SK-N-MC (cell line): Measurements from ENCODE around the gene SHB.

ENCODE experiments used
- DNase-seq: peaks from one replicate; pipeline ENCODE4 v3.0.0-alpha.2; 2011; ENCODE audit warnings: low read depth, low spot score
- H3K27ac ChIP-seq: fragments of 200-600 bp; sonication (generic); 2 replicates; pipeline ENCODE4 v1.5.1; 2016; ENCODE audit warnings: mixed run types
- H3K36me3 ChIP-seq: fragments of 200-600 bp; sonication (generic); 2 replicates; pipeline ENCODE4 v1.6.1; 2017; ENCODE audit warnings: antibody characterized with exemption, low read length, mixed read lengths; ENCODE audit not compliant: insufficient read depth
- H3K4me3 ChIP-seq: fragments of 200-600 bp; sonication (generic); 2 replicates; pipeline ENCODE4 v1.5.1; 2016
- H3K9ac ChIP-seq: fragments of 200-600 bp; sonication (generic); 2 replicates; pipeline ENCODE4 v1.8.0; 2017; ENCODE audit warnings: mixed run types, mixed read lengths; ENCODE audit not compliant: insufficient read length
- H3K9me3 ChIP-seq: fragments of 200-600 bp; sonication (generic); 2 replicates; pipeline ENCODE4 v1.6.1; 2017; ENCODE audit warnings: low read depth, mild to moderate bottlenecking, antibody characterized with exemption, low read length, moderate library complexity, mixed read lengths
- EZH2 ChIP-seq: fragments of 200-600 bp; sonication (generic); IDR thresholded peaks from one replicate; pipeline ENCODE4 v1.6.1; 2017; ENCODE audit warnings: antibody characterized with exemption
- FOXP2 ChIP-seq: optimal IDR thresholded peaks from 2 replicates; pipeline ENCODE3; 2011; ENCODE audit warnings: mild to moderate bottlenecking, moderate library complexity; ENCODE audit not compliant: insufficient read depth; ENCODE audit errors: extremely low read length, control extremely low read depth
- POLR2AphosphoS5 ChIP-seq: IDR thresholded peaks from 2 replicates; pipeline ENCODE4 v1.6.1; 2012; ENCODE audit warnings: mild to moderate bottlenecking, low read depth, low read length, borderline replicate concordance

The SHB gene

DNA sequence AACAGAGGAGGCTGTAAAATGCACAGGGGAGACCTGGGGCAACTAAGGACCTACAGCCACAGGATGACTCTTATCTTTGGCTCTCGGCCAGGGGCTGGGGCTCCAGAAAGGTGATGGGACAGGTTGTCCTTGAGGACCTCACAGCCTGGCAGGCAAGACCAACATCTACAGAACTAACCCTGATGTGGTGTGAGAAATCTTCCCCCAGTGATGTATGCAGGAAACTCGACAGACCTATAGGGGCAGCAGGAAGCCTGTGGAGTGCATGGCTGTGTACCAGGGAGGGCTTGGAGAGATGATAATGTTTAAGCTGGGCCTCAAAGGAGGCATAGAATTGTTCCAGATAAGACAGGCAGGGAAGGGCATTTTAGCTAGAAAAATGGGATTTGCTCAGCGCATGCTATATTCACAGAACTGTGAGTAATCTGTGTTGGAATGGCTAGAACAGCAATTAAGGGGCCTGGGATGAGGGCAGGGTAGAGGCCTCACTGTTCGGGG is 96.6 kb downstream of the SHB start:
- H3K4me3 ChIP-seq = no peak overlapping the region
- H3K9me3 ChIP-seq = no peaks in the 10 kb centered on the region
- H3K9ac ChIP-seq = no peak overlapping the region
- peaks cover 35% of the 10 kb centered on the region; the same call in 1 of the 2 replicates for H3K36me3 ChIP-seq
- H3K27ac ChIP-seq = no peak overlapping the region
- TF ChIP-seq FOXP2 (no peak), EZH2 (no peak), POLR2AphosphoS5 (no peak)
- DNase-seq = no peak

DNA sequence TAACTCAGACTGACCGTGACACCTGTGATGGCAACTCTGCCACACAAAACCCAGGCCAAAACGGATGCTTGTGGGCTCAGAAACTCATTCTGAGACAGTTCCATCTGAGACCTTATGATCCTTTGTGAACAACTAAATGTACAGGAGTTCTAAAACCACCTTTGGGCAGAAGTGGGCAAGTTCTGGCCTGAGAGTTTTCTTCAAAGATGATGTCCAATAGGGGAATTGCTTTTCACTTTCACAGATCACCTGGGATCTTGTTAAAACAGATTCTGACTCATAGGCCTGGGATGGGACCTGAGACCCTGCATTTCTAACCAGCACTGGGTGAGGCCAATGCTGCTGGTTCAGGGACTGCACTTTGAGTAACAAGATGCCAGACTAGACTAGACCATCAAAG is 97.3 kb downstream of the SHB start:
- no peak overlapping the region for H3K4me3 ChIP-seq
- H3K9ac ChIP-seq = no peak overlapping the region
- TF ChIP-seq FOXP2 (no peak), POLR2AphosphoS5 (no peak), EZH2 (no peak)
- H3K36me3 ChIP-seq = peaks cover 35% of the 10 kb centered on the region; the same call in 1 of the 2 replicates
- H3K9me3 ChIP-seq = no peaks in the 10 kb centered on the region
- no peak overlapping the region for H3K27ac ChIP-seq
- DNase-seq = no peak

DNA sequence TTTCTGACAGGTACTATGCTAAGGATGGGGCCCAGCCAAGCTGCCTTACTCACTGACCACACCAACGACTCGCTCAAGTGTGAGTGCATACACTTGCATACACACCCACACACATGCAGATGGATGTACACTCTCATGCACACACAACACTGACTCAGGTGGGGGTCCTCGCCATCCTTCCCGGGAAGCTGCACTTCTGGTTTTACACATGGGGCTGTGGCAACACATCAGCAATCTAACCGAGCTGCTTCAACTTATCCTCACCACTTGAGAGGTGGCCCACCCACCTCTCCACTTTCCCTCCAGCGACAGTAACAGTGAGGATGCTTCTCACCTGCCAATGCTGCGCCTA is 97.9 kb downstream of the SHB start:
- H3K9ac ChIP-seq = no peak overlapping the region

DNA sequence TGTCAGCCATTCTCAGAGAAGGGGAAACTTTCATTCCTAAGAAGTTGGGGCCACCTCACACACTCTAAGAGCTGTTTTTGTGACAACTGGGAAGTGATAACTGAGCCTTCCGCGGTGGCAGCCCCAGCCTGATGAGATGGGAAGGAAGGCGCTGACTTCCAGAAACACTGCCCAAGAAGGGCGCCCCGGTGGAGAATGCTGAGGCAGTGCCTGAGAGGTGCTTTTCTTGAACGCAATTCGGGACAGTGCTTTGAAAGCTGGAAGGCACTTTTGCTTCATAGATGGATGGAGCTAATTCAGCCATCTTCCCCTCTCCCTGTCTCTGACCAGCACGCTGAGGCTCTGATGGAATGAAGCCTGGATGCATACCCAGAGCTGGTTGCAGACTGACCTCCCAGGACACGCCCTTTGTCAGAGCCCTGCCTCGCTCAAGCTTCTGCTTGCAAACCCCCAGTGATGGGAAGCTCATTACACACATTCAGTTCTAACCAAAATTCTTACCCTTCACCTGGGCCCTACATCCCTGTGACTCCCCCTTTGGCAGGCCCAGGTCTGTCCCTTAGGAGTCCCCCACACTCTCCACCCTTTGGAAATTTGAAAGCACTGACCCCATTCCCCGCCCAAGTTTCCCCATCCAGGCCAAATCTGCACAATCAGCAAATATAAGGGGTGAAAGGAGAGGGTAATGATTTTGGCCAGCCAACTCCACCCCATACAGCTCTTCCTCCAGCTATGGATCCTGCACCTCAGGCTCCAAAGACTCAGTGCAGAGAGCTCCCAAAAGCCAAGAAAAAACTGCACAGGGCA is 98.5 kb downstream of the SHB start:
- H3K27ac ChIP-seq = no peak overlapping the region
- no peak overlapping the region for H3K4me3 ChIP-seq
- no peak for DNase-seq
- peaks cover 35% of the 10 kb centered on the region; the same call in 1 of the 2 replicates for H3K36me3 ChIP-seq
- no peak for TF ChIP-seq EZH2
- TF ChIP-seq FOXP2 = no peak
- no peak for TF ChIP-seq POLR2AphosphoS5
- no peak overlapping the region for H3K9ac ChIP-seq
- H3K9me3 ChIP-seq = no peaks in the 10 kb centered on the region

More for the DNA sequence above, 97.9 kb downstream of the SHB start:
- Histone ChIP-seq H3K4me3 (no peak overlapping the region), H3K27ac (no peak overlapping the region), H3K36me3 (peaks cover 35% of the 10 kb centered on the region; the same call in 1 of the 2 replicates), H3K9me3 (no peaks in the 10 kb centered on the region)
- no peak for DNase-seq
- TF ChIP-seq FOXP2 = no peak
- TF ChIP-seq POLR2AphosphoS5 = no peak
- no peak for TF ChIP-seq EZH2

DNA sequence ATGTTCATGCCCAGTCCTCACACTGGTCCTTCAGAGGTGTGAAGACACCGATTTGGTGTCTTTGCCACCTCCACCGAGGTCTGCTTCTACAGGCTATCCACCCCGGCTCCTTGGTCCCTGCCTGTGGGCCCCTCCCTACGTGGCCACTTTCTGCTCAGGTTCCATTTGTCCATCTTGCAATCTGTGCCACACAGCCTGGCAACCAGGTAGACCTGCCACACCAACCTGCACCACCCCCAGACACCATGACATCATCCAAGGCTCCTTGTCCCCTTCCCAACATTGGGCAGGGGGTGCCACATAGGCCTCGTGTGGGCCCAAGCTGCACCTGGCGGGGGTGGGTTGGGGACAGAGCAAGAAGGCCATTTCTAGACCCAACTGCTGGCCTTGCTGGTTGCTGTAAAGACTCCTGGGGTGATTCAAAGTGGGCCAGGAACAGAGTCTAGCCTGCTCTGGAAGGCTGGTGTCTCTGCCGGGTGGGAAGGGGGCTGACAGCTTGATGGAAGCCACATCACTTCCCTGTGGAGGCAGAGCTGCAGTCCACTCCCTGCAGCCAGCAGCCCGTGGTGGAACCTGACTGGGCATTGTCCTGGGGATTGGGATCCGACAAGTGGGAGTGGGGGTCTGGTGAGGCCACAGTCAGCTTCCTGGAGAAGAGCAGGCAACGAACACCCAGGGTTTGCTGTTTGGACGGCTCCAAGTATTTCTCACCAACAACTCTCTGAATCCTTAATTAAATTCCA is 99.3 kb downstream of the SHB start:
- Histone ChIP-seq H3K36me3 (peaks cover 35% of the 10 kb centered on the region; the same call in 1 of the 2 replicates), H3K9me3 (no peaks in the 10 kb centered on the region), H3K4me3 (no peak overlapping the region), H3K9ac (no peak overlapping the region), H3K27ac (no peak overlapping the region)
- DNase-seq = no peak
- no peak for TF ChIP-seq POLR2AphosphoS5
- TF ChIP-seq FOXP2 = no peak
- no peak for TF ChIP-seq EZH2

DNA sequence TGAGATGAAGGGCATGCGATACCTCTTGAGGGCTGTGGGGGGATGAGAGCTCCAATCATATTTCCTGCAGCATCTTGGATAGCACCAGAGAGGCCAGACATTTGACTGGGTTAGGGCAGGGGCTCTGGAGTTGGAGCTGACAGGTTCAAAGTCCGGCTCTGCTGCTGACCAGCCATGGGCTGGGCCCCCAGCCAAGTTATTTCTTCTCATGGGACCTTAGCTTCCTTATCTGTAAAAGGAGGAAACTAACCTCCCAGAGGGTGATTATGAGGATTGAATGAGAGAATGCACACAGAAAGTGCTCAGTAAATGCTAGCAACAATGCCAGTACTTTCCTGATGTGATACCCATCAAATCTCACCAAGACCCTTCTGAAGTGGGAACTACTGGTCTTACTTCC is 99.9 kb downstream of the SHB start:
- TF ChIP-seq POLR2AphosphoS5 (no peak), FOXP2 (no peak), EZH2 (no peak)
- Histone ChIP-seq H3K36me3 (peaks cover 30% of the 10 kb centered on the region; the same call in 1 of the 2 replicates), H3K9ac (no peak overlapping the region), H3K27ac (no peak overlapping the region), H3K4me3 (no peak overlapping the region), H3K9me3 (no peaks in the 10 kb centered on the region)
- DNase-seq = no peak

DNA sequence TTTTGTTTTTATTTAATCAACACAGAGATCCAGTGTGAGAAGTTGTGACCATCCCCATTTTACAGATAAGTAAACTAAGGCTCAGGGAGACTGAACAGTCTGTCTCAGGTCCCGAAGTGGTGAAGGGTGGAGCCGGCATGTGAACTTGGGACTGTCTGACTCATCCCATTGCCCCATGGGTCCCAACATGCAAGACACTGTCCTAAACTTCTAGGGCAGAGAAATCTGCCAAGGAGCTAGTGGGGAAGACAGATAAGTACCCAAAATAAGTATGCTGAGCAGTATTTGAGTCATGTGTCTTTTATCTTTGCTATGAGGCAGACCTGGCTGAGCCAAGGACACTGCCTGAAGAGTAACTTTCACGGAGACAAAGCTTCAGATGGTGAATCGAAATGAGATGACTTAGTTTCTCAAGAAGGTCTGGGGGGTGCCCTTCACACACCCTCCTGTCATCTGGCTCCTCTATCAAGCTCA is 100.8 kb downstream of the SHB start:
- H3K4me3 ChIP-seq = no peak overlapping the region
- no peak overlapping the region for H3K27ac ChIP-seq
- no peak for DNase-seq
- peaks cover 24% of the 10 kb centered on the region; the same call in 1 of the 2 replicates for H3K36me3 ChIP-seq
- no peaks in the 10 kb centered on the region for H3K9me3 ChIP-seq
- H3K9ac ChIP-seq = no peak overlapping the region
- TF ChIP-seq EZH2 = no peak
- no peak for TF ChIP-seq POLR2AphosphoS5
- no peak for TF ChIP-seq FOXP2

DNA sequence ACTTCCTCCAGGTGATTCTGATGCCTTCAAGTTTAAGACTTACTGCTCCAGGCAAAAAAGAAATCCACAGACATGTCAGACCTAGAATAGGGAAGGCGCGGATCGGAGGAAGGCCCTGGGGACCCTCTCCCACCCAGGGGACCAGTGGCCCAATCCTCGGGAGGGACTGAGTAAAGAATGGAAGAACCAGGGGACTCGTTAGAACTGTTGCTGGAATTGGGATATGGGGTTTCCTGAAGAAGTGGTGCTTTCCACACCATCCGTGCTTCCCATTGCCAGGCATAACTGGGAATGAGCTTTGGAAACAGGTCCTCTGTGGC is 101.3 kb downstream of the SHB start:
- peaks cover 24% of the 10 kb centered on the region; the same call in 1 of the 2 replicates for H3K36me3 ChIP-seq
- TF ChIP-seq POLR2AphosphoS5 (no peak), EZH2 (no peak), FOXP2 (no peak)
- no peak overlapping the region for H3K9ac ChIP-seq
- H3K4me3 ChIP-seq = no peak overlapping the region
- no peak for DNase-seq
- no peak overlapping the region for H3K27ac ChIP-seq
- H3K9me3 ChIP-seq = no peaks in the 10 kb centered on the region
